ENCODE results near the gene E2F7.

The E2F7 gene

GRCh38 chr12:77010691-77011548, 54.4 kb downstream of the E2F7 start:
- peak; percentile 44 for DNase-seq

- no peak for DNase-seq
These were observed 57.9 kb downstream of the E2F7 start for GRCh38 chr12:77007476-77007875.

- no peak for DNase-seq
These were observed 59.7 kb downstream of the E2F7 start for GRCh38 chr12:77005611-77006098.

- no peak for DNase-seq
These were observed 61.5 kb downstream of the E2F7 start for GRCh38 chr12:77003914-77004313.

GRCh38 chr12:77003246-77003645, 62.1 kb downstream of the E2F7 start:
- no peak for DNase-seq

GRCh38 chr12:77002382-77002781, 63.0 kb downstream of the E2F7 start:
- DNase-seq: no peak

- no peak for DNase-seq
These were observed 64.1 kb downstream of the E2F7 start for GRCh38 chr12:77001276-77001675.

GRCh38 chr12:76998908-76999556, 66.3 kb downstream of the E2F7 start:
- DNase-seq: no peak

GRCh38 chr12:76998386-76998785, 67.0 kb downstream of the E2F7 start:
- no peak for DNase-seq

- DNase-seq: no peak
These were observed 68.2 kb downstream of the E2F7 start for GRCh38 chr12:76997011-76997780.

- DNase-seq: no peak
These were observed 74.7 kb downstream of the E2F7 start for GRCh38 chr12:76990716-76991115.

GRCh38 chr12:76984566-76984965, 80.8 kb downstream of the E2F7 start:
- DNase-seq: no peak

GRCh38 chr12:76983420-76983819, 81.9 kb downstream of the E2F7 start:
- no peak for DNase-seq

GRCh38 chr12:76980196-76980595, 85.2 kb downstream of the E2F7 start:
- DNase-seq: no peak

- no peak for DNase-seq
These were observed 88.5 kb downstream of the E2F7 start for GRCh38 chr12:76976777-76977382.
